ENCODE data around the gene OLR1. TPM values are rescaled to one million over a fixed set of nuclear protein-coding genes. Genes with fewer than 3 reads are reported as not detected.

OLR1 gene
- total and polyA plus RNA-seq, 2 of the 4 experiments (the other 2 are of a cell fraction): 3.2 to 4.1 TPM

DNA sequence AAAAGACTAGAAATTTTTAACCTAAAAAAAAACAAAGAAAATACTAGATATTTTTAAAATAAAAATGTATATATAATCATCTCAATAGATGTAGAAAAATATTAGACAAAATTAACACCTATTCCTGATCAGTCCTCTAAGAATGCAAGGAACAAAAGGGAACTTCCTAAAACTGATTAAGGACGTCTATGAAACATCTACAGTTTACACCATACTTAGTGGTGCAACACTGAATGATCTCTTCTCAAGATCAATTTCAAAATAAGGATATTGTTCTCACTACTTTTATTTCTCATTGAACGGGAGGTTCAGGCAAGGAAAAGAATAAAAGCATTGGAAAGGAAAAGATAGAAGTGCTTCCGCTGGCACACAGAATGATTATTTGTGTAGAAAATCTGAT is 16.0 kb downstream of the OLR1 start:
- Histone ChIP-seq H2BK15ac (ENCODE audit: low read depth, low read length) (no peak overlapping the region), H2AK9ac (replicated peaks; ENCODE audit: low read depth, low read length, poor library complexity) (no peak overlapping the region), H3K9ac (ENCODE audit: low read depth, low read length) (no peak overlapping the region), H3K27ac (ENCODE audit: insufficient read depth, low read length) (no peak overlapping the region), H3K56ac (ENCODE audit: extremely low read depth, insufficient read depth, low read length) (no peak overlapping the region), H3K36me3 (ENCODE audit: control insufficient read depth, insufficient read depth, low read length) (no peaks in the 10 kb centered on the region), H3K23ac (ENCODE audit: low read depth, low read length) (no peak overlapping the region), H2BK20ac (ENCODE audit: low read depth, low read length) (no peak overlapping the region), H3K27me3 (ENCODE audit: control insufficient read depth, insufficient read depth, low read length) (no peaks in the 10 kb centered on the region), H4K5ac (ENCODE audit: low read depth, low read length) (no peak overlapping the region), H3K18ac (ENCODE audit: low read depth, low read length) (no peak overlapping the region), H4K20me1 (ENCODE audit: insufficient read depth, low read length) (no peaks in the 10 kb centered on the region), H3K4me2 (ENCODE audit: low read depth, low read length) (no peak overlapping the region), H2BK5ac (ENCODE audit: low read depth, low read length, poor library complexity, severe bottlenecking) (no peak overlapping the region), H3K4me1 (ENCODE audit: control insufficient read depth, insufficient read depth, low read length) (peaks cover 8% of the 10 kb centered on the region), H2BK120ac (ENCODE audit: low read depth, low read length) (no peak overlapping the region), H2AK5ac (ENCODE audit: low read depth, low read length) (no peak overlapping the region), H3K9me3 (ENCODE audit: control insufficient read depth, insufficient read depth, low read length) (no peaks in the 10 kb centered on the region), H3K9me1 (ENCODE audit: insufficient read depth, low read length) (no peaks in the 10 kb centered on the region), H2AFZ (replicated peaks; ENCODE audit: low read length, poor library complexity) (no peak overlapping the region), H3K14ac (replicated peaks; ENCODE audit: low read depth, low read length) (no peak overlapping the region), H4K91ac (ENCODE audit: insufficient read depth, low read depth, low read length) (no peak overlapping the region), H3K4me3 (ENCODE audit: insufficient read depth, low read depth, low read length) (no peak overlapping the region), H3K4ac (ENCODE audit: low read depth, low read length) (no peak overlapping the region), H4K8ac (ENCODE audit: low read depth in 2 of 2, low read length in 2 of 2) (no peak overlapping the region), H3K79me1 (ENCODE audit: low read depth in 1 of 2, low read length in 2 of 2) (no peaks in the 10 kb centered on the region)
- WGBS, 2 experiments (ENCODE audit: extremely low coverage in 2 of 2, insufficient read length in 1 of 2): no CpG with 5 or more reads among the region's 3 CpGs
- dilution Hi-C loops (cut with HindIII; ENCODE audit: low sequenced_read_pairs, unreplicated experiment) (no loop called here), in situ Hi-C loops (cut with MboI; ENCODE audit: low sequenced_read_pairs) (no loop called here), intact Hi-C loops (cut with micrococcal nuclease) (no loop called here)
- no TSS peak for BruUV-seq (replicated peaks)
- DNase-seq (no peak), ATAC-seq (ENCODE audit: low read depth) (no peak)
- CTCF ChIA-PET: interaction anchor here (1.0 kb wide), 1 partner anchor 34 kb away, joined by 3 read pairs; no protein-coding TSS in a partner anchor
- POLR2A ChIA-PET (ENCODE audit: unreplicated experiment): interaction anchor here (0.7 kb wide), 1 partner anchor 58 kb away, joined by 9 read pairs; no protein-coding TSS in a partner anchor
- TF ChIP-seq MAFK (IDR thresholded peaks at IDR 0.05; ENCODE audit: low read depth, low read length): no peak
- TF ChIP-seq, protein P1, sequence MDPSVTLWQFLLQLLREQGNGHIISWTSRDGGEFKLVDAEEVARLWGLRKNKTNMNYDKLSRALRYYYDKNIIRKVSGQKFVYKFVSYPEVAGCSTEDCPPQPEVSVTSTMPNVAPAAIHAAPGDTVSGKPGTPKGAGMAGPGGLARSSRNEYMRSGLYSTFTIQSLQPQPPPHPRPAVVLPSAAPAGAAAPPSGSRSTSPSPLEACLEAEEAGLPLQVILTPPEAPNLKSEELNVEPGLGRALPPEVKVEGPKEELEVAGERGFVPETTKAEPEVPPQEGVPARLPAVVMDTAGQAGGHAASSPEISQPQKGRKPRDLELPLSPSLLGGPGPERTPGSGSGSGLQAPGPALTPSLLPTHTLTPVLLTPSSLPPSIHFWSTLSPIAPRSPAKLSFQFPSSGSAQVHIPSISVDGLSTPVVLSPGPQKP (IDR thresholded peaks at IDR 0.05; ENCODE audit: borderline replicate concordance, low read depth, low read length): no peak
- TF ChIP-seq, protein P2, sequence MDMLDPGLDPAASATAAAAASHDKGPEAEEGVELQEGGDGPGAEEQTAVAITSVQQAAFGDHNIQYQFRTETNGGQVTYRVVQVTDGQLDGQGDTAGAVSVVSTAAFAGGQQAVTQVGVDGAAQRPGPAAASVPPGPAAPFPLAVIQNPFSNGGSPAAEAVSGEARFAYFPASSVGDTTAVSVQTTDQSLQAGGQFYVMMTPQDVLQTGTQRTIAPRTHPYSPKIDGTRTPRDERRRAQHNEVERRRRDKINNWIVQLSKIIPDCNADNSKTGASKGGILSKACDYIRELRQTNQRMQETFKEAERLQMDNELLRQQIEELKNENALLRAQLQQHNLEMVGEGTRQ (IDR thresholded peaks at IDR 0.05; ENCODE audit: low read depth, low read length): no peak
- TF ChIP-seq NFE2L2 (IDR thresholded peaks at IDR 0.05; ENCODE audit: low read depth, low read length): no peak
- no peak for TF ChIP-seq RCOR1 (IDR thresholded peaks at IDR 0.05; ENCODE audit: insufficient replicate concordance, low read length)
- no peak for TF ChIP-seq MAZ (IDR thresholded peaks at IDR 0.05; ENCODE audit: borderline replicate concordance, low read depth, low read length)
- TF ChIP-seq, protein P3, sequence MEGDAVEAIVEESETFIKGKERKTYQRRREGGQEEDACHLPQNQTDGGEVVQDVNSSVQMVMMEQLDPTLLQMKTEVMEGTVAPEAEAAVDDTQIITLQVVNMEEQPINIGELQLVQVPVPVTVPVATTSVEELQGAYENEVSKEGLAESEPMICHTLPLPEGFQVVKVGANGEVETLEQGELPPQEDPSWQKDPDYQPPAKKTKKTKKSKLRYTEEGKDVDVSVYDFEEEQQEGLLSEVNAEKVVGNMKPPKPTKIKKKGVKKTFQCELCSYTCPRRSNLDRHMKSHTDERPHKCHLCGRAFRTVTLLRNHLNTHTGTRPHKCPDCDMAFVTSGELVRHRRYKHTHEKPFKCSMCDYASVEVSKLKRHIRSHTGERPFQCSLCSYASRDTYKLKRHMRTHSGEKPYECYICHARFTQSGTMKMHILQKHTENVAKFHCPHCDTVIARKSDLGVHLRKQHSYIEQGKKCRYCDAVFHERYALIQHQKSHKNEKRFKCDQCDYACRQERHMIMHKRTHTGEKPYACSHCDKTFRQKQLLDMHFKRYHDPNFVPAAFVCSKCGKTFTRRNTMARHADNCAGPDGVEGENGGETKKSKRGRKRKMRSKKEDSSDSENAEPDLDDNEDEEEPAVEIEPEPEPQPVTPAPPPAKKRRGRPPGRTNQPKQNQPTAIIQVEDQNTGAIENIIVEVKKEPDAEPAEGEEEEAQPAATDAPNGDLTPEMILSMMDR (conservative IDR thresholded peaks at IDR 0.05; ENCODE audit: low read depth, low read length): no peak
- no peak for TF ChIP-seq POLR2A (IDR thresholded peaks at IDR 0.05; ENCODE audit: low read depth, low read length)
- no peak for TF ChIP-seq BHLHE40 (IDR thresholded peaks at IDR 0.05; ENCODE audit: low read depth, low read length)
- TF ChIP-seq CHD1 (IDR thresholded peaks at IDR 0.05; ENCODE audit: low read depth, low read length): no peak
- TF ChIP-seq RFX5 (IDR thresholded peaks at IDR 0.05; ENCODE audit: low read depth, low read length): no peak
- TF ChIP-seq FOS (IDR thresholded peaks at IDR 0.05; ENCODE audit: low read depth, low read length): no peak
- no peak for TF ChIP-seq CEBPB (IDR thresholded peaks at IDR 0.05; ENCODE audit: low read depth, low read length)
- TF ChIP-seq MXI1 (IDR thresholded peaks at IDR 0.05; ENCODE audit: borderline replicate concordance, low read depth, low read length): no peak
- no peak for TF ChIP-seq RAD21 (IDR thresholded peaks at IDR 0.05; ENCODE audit: low read length)
- no peak for TF ChIP-seq SMC3 (IDR thresholded peaks at IDR 0.05; ENCODE audit: low read depth, low read length)

Data from IMR-90 (cell line).